GM12892 (cell line): Measurements from ENCODE around the gene GIMAP6.

Experiments
- POLR2A ChIP-seq: IDR thresholded peaks from 2 replicates; pipeline ENCODE4 v1.6.1; 2011; ENCODE audit warnings: low read depth, low read length, control low read depth
- POLR2AphosphoS5 ChIP-seq: IDR thresholded peaks from 2 replicates; pipeline ENCODE4 v1.6.1; 2011; ENCODE audit warnings: low read depth, low read length, control low read depth
- TAF1 ChIP-seq: IDR thresholded peaks from 2 replicates; pipeline ENCODE4 v1.6.1; 2011; ENCODE audit warnings: low read depth, mild to moderate bottlenecking, control low read depth, low read length, borderline replicate concordance

DNA sequence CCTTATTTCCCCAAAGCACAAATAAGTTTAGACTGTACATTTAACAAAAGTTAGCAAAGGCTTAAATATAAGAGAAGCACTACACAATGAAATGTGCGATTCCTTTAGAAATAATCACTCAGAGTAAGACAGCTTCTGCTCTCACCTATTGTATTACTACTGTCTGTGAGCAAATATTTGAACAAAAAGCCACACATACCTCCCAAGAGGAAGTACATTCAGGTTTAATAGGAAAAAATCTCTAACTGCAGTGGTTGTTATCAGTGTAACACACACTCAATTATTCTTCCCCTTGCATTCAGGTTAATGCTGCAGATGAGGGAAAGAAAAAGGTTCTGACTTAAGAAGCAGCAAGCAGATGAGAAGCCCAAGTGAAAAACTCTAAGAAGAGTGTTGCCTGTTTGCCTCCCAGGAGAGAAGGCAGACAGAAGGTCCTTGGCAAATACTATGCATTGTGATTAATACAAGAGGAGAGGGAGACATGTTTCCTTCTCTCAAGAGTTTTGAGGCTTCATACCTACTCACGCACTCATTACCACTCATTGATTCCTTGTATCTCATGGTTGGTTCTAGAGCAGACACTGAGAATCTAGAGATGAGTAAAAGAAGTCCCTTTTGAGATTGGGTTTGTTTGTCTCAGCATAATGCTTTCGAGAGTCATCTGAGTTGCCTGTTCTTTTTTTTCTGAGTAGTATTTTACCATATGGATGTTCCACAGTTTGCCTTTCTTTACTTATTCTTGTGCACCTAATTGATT is 51.4 kb downstream of the GIMAP6 start:
- no peak for TF ChIP-seq POLR2A
- TF ChIP-seq POLR2AphosphoS5, result no peak
- TF ChIP-seq TAF1, result no peak
